ENCODE measurements around the gene RHBDD3.
"Not testable (repeated sequence)": the region's sequence is repeated elsewhere in the genome, so short reads cannot be mapped to it uniquely, and the experiment has no call there.

The RHBDD3 gene

GRCh38 chr22:29245626-29246385 lies 22.0 kb downstream of the RHBDD3 start:
- DNase-seq = peak; percentile 51

- DNase-seq = no peak
Measured at GRCh38 chr22:29244785-29245625, 22.8 kb downstream of the RHBDD3 start.

- no peak for DNase-seq
Measured at GRCh38 chr22:29243874-29244446, 23.8 kb downstream of the RHBDD3 start.

GRCh38 chr22:29240481-29240880 lies 27.3 kb downstream of the RHBDD3 start:
- not testable (repeated sequence) for DNase-seq

GRCh38 chr22:29233277-29233877 lies 34.4 kb downstream of the RHBDD3 start:
- no peak for DNase-seq

GRCh38 chr22:29231971-29232959 lies 35.5 kb downstream of the RHBDD3 start:
- no peak for DNase-seq

GRCh38 chr22:29230972-29231875 lies 36.6 kb downstream of the RHBDD3 start:
- DNase-seq = no peak

GRCh38 chr22:29226351-29226981 lies 41.3 kb downstream of the RHBDD3 start:
- no peak for DNase-seq

- DNase-seq = no peak
Measured at GRCh38 chr22:29225422-29226090, 42.2 kb downstream of the RHBDD3 start.

- DNase-seq = no peak
Measured at GRCh38 chr22:29224859-29225410, 42.8 kb downstream of the RHBDD3 start.

GRCh38 chr22:29224121-29224858 lies 43.5 kb downstream of the RHBDD3 start:
- no peak for DNase-seq

- DNase-seq = no peak
Measured at GRCh38 chr22:29219881-29220670, 47.7 kb downstream of the RHBDD3 start.

- not testable (repeated sequence) for DNase-seq
Measured at GRCh38 chr22:29219409-29219782, 48.4 kb downstream of the RHBDD3 start.

GRCh38 chr22:29218758-29219408 lies 48.9 kb downstream of the RHBDD3 start:
- DNase-seq = no peak

- no peak for DNase-seq
Measured at GRCh38 chr22:29217827-29218757, 49.7 kb downstream of the RHBDD3 start.
